ENCODE data around the gene FN3KRP.
A peak's percentile ranks its signal among the peaks of the same experiment; 100 is the strongest.

Gene FN3KRP
- 16.6 to 22.5 (median 19.9) reads per million in 3 donors for total RNA-seq

GRCh38 chr17:82716203-82717010, at the start of gene FN3KRP:
FN3KRP (plus strand) TSS chr17:82716706; CDS start chr17:82716756, 50 bp downstream.
- peak within 1 kb of the TSS; percentile 63 for H3K27ac ChIP-seq (ENCODE audit: insufficient read depth, low read length, poor library complexity, severe bottlenecking)
- no peaks in the 10 kb centered on the region for H3K9me3 ChIP-seq (ENCODE audit: control insufficient read depth, low read length)

GRCh38 chr17:82666931-82667667, 49.4 kb upstream of the FN3KRP start:
- Histone ChIP-seq H3K27ac (ENCODE audit: insufficient read depth, low read length, poor library complexity, severe bottlenecking) (no peak overlapping the region), H3K36me3 (ENCODE audit: control insufficient read depth, insufficient read depth, low read length) (no peaks in the 10 kb centered on the region), H3K9me3 (ENCODE audit: control insufficient read depth, low read length) (no peaks in the 10 kb centered on the region), H3K4me1 (ENCODE audit: control insufficient read depth, insufficient read depth, low read length, poor library complexity, severe bottlenecking) (no peaks in the 10 kb centered on the region), H3K27me3 (replicated peaks; ENCODE audit: control insufficient read depth, insufficient read depth, low read length, poor library complexity, severe bottlenecking) (no peaks in the 10 kb centered on the region), H3K4me3 (ENCODE audit: insufficient read depth, low read depth, low read length, poor library complexity, severe bottlenecking) (no peak overlapping the region)
- DNase-seq = no peak

More at GRCh38 chr17:82716203-82717010, at the start of gene FN3KRP:
- H3K27me3 ChIP-seq (replicated peaks; ENCODE audit: control insufficient read depth, insufficient read depth, low read length, poor library complexity, severe bottlenecking) = no peaks in the 10 kb centered on the region
- peak; percentile 90 for DNase-seq
- H3K36me3 ChIP-seq (ENCODE audit: control insufficient read depth, insufficient read depth, low read length) = peaks cover 15% of the 10 kb centered on the region
- H3K4me1 ChIP-seq (ENCODE audit: control insufficient read depth, insufficient read depth, low read length, poor library complexity, severe bottlenecking) = peaks cover 13% of the 10 kb centered on the region
- peak within 1 kb of the TSS; percentile 83 for H3K4me3 ChIP-seq (ENCODE audit: insufficient read depth, low read depth, low read length, poor library complexity, severe bottlenecking)

- no peak overlapping the region for H3K27ac ChIP-seq (ENCODE audit: insufficient read depth, low read length, poor library complexity, severe bottlenecking)
- no peak for DNase-seq
- no peaks in the 10 kb centered on the region for H3K36me3 ChIP-seq (ENCODE audit: control insufficient read depth, insufficient read depth, low read length)
- no peaks in the 10 kb centered on the region for H3K4me1 ChIP-seq (ENCODE audit: control insufficient read depth, insufficient read depth, low read length, poor library complexity, severe bottlenecking)
- H3K27me3 ChIP-seq (replicated peaks; ENCODE audit: control insufficient read depth, insufficient read depth, low read length, poor library complexity, severe bottlenecking) = no peaks in the 10 kb centered on the region
- no peaks in the 10 kb centered on the region for H3K9me3 ChIP-seq (ENCODE audit: control insufficient read depth, low read length)
- no peak overlapping the region for H3K4me3 ChIP-seq (ENCODE audit: insufficient read depth, low read depth, low read length, poor library complexity, severe bottlenecking)
Measured at GRCh38 chr17:82667668-82668000, 48.9 kb upstream of the FN3KRP start.

- DNase-seq = no peak
- H3K27me3 ChIP-seq (replicated peaks; ENCODE audit: control insufficient read depth, insufficient read depth, low read length, poor library complexity, severe bottlenecking) = no peaks in the 10 kb centered on the region
- H3K36me3 ChIP-seq (ENCODE audit: control insufficient read depth, insufficient read depth, low read length) = no peaks in the 10 kb centered on the region
- no peak overlapping the region for H3K4me3 ChIP-seq (ENCODE audit: insufficient read depth, low read depth, low read length, poor library complexity, severe bottlenecking)
- no peaks in the 10 kb centered on the region for H3K9me3 ChIP-seq (ENCODE audit: control insufficient read depth, low read length)
- no peak overlapping the region for H3K27ac ChIP-seq (ENCODE audit: insufficient read depth, low read length, poor library complexity, severe bottlenecking)
- H3K4me1 ChIP-seq (ENCODE audit: control insufficient read depth, insufficient read depth, low read length, poor library complexity, severe bottlenecking) = no peaks in the 10 kb centered on the region
Measured at GRCh38 chr17:82668024-82668630, 48.4 kb upstream of the FN3KRP start.

- Histone ChIP-seq H3K9me3 (ENCODE audit: control insufficient read depth, low read length) (no peaks in the 10 kb centered on the region), H3K4me3 (ENCODE audit: insufficient read depth, low read depth, low read length, poor library complexity, severe bottlenecking) (no peak overlapping the region), H3K4me1 (ENCODE audit: control insufficient read depth, insufficient read depth, low read length, poor library complexity, severe bottlenecking) (no peaks in the 10 kb centered on the region), H3K27me3 (replicated peaks; ENCODE audit: control insufficient read depth, insufficient read depth, low read length, poor library complexity, severe bottlenecking) (no peaks in the 10 kb centered on the region), H3K36me3 (ENCODE audit: control insufficient read depth, insufficient read depth, low read length) (no peaks in the 10 kb centered on the region), H3K27ac (ENCODE audit: insufficient read depth, low read length, poor library complexity, severe bottlenecking) (no peak overlapping the region)
- no peak for DNase-seq
Measured at GRCh38 chr17:82668631-82669099, 47.8 kb upstream of the FN3KRP start.

GRCh38 chr17:82670661-82671450, 45.6 kb upstream of the FN3KRP start:
- no peaks in the 10 kb centered on the region for H3K4me1 ChIP-seq (ENCODE audit: control insufficient read depth, insufficient read depth, low read length, poor library complexity, severe bottlenecking)
- H3K27me3 ChIP-seq (replicated peaks; ENCODE audit: control insufficient read depth, insufficient read depth, low read length, poor library complexity, severe bottlenecking) = no peaks in the 10 kb centered on the region
- H3K9me3 ChIP-seq (ENCODE audit: control insufficient read depth, low read length) = no peaks in the 10 kb centered on the region
- H3K27ac ChIP-seq (ENCODE audit: insufficient read depth, low read length, poor library complexity, severe bottlenecking) = no peak overlapping the region
- H3K36me3 ChIP-seq (ENCODE audit: control insufficient read depth, insufficient read depth, low read length) = no peaks in the 10 kb centered on the region
- H3K4me3 ChIP-seq (ENCODE audit: insufficient read depth, low read depth, low read length, poor library complexity, severe bottlenecking) = no peak overlapping the region
- no peak for DNase-seq

- Histone ChIP-seq H3K27ac (ENCODE audit: insufficient read depth, low read length, poor library complexity, severe bottlenecking) (no peak overlapping the region), H3K27me3 (replicated peaks; ENCODE audit: control insufficient read depth, insufficient read depth, low read length, poor library complexity, severe bottlenecking) (no peaks in the 10 kb centered on the region), H3K4me1 (ENCODE audit: control insufficient read depth, insufficient read depth, low read length, poor library complexity, severe bottlenecking) (no peaks in the 10 kb centered on the region)
Measured at GRCh38 chr17:82674656-82675475, 41.6 kb upstream of the FN3KRP start.

GRCh38 chr17:82675476-82676245, 40.8 kb upstream of the FN3KRP start:
- H3K4me1 ChIP-seq (ENCODE audit: control insufficient read depth, insufficient read depth, low read length, poor library complexity, severe bottlenecking) = no peaks in the 10 kb centered on the region
- no peaks in the 10 kb centered on the region for H3K9me3 ChIP-seq (ENCODE audit: control insufficient read depth, low read length)
- no peak overlapping the region for H3K27ac ChIP-seq (ENCODE audit: insufficient read depth, low read length, poor library complexity, severe bottlenecking)
- no peaks in the 10 kb centered on the region for H3K36me3 ChIP-seq (ENCODE audit: control insufficient read depth, insufficient read depth, low read length)
- H3K4me3 ChIP-seq (ENCODE audit: insufficient read depth, low read depth, low read length, poor library complexity, severe bottlenecking) = no peak overlapping the region
- DNase-seq = no peak
- no peaks in the 10 kb centered on the region for H3K27me3 ChIP-seq (replicated peaks; ENCODE audit: control insufficient read depth, insufficient read depth, low read length, poor library complexity, severe bottlenecking)

More at GRCh38 chr17:82674656-82675475, 41.6 kb upstream of the FN3KRP start:
- no peaks in the 10 kb centered on the region for H3K9me3 ChIP-seq (ENCODE audit: control insufficient read depth, low read length)
- DNase-seq = no peak
- no peaks in the 10 kb centered on the region for H3K36me3 ChIP-seq (ENCODE audit: control insufficient read depth, insufficient read depth, low read length)
- no peak overlapping the region for H3K4me3 ChIP-seq (ENCODE audit: insufficient read depth, low read depth, low read length, poor library complexity, severe bottlenecking)

All from effector memory CD4-positive, alpha-beta T cell (primary cell).